Measurements from ENCODE around the gene MICAL3. TPM values are rescaled to one million over a fixed set of nuclear protein-coding genes. Genes with fewer than 3 reads are reported as not detected.

Gene MICAL3
- total RNA-seq, 4 donors from 2014 or later, result 23.9 to 49.2 (median 34.5) TPM

- TF ChIP-seq CTCF (IDR thresholded peaks at IDR 0.05), result no peak
- no peak for ATAC-seq (ENCODE audit: low FRiP score)
Observed at GRCh38 chr22:17871726-17872458, 152.5 kb downstream of the MICAL3 start.

GRCh38 chr22:17870407-17870806, 154.0 kb downstream of the MICAL3 start:
- ATAC-seq (ENCODE audit: low FRiP score), result no peak
- DNase-seq (ENCODE audit: low spot score), result no peak

More at GRCh38 chr22:17871726-17872458, 152.5 kb downstream of the MICAL3 start:
- no peak for DNase-seq (ENCODE audit: low spot score)

DNA sequence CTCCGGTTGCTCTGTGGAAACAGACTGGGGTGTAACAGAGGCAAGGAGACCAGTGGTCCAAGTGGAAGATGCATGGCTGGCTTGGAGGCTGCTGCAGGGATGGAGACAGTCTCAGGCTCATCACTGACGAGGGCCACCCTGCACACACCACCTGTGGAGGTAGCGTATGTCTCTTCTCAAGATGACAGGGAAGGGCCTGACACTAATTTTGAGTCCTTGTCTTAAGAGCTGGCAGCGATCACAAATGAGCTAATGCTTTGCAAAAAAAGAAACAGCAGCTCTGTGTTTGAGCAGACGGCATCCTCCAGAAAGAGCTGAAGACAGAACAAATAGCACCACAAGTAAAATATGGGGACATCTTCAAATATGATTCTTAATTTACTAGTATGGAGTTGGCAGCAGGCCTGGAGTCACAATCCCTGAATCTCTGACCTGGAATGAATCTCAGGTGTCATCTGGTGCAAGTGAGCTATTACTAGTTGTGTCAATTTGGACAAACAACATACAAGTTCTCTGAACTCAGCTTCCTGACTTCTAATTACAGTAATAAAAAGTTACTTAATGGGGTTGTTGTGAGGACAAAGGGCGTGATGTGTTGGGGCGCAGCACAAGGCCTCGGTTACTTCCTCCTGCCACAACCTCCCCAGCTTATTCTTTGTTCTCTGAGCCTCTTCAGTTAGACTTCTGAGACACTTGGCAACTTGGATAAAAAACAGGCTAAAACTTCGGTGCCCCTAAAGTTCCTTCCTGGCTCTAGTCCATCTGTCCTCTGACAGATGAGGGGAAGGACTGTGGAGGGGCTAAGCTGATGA, 154.9 kb downstream of the MICAL3 start:
- DNase-seq (ENCODE audit: low spot score), result no peak
- ATAC-seq (ENCODE audit: low FRiP score), result no peak
- no peak for TF ChIP-seq CTCF (IDR thresholded peaks at IDR 0.05)

More at GRCh38 chr22:17870407-17870806, 154.0 kb downstream of the MICAL3 start:
- no peak for TF ChIP-seq CTCF (IDR thresholded peaks at IDR 0.05)

DNA sequence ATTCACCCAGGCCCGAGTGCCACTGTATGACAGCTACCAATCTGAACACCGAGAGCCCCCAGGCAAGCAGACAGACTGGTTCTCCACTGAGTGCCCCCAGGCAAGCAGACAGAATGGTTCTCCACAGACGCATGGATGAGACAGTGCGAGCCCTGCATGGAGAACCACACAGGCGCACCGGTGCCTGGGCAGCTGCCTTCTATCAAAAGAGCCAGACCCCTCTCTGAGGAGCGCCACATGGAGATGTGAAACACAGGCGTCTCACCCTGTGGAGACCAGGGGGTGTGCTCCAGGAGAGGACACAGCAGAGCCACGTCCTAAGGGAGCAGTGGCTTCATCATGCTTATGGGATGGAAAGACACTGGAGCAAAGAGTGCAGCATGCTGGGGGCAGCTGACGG, 155.6 kb downstream of the MICAL3 start:
- DNase-seq (ENCODE audit: low spot score), result no peak
- TF ChIP-seq CTCF (IDR thresholded peaks at IDR 0.05), result no peak
- ATAC-seq (ENCODE audit: low FRiP score), result no peak

GRCh38 chr22:17867160-17867785, 157.1 kb downstream of the MICAL3 start:
- ATAC-seq (ENCODE audit: low FRiP score) (no peak), DNase-seq (ENCODE audit: low spot score) (no peak)
- TF ChIP-seq CTCF (IDR thresholded peaks at IDR 0.05), result no peak

- DNase-seq (ENCODE audit: low spot score) (no peak), ATAC-seq (ENCODE audit: low FRiP score) (no peak)
- TF ChIP-seq CTCF (IDR thresholded peaks at IDR 0.05), result no peak
Observed at GRCh38 chr22:17866621-17867020, 157.7 kb downstream of the MICAL3 start.
